PC-9 (cell line): Measurements from ENCODE around the gene ATAD3A. TPM values are rescaled to one million over a fixed set of nuclear protein-coding genes. Genes with fewer than 3 reads are reported as not detected.
"Not testable (repeated sequence)": the region's sequence is repeated elsewhere in the genome, so short reads cannot be mapped to it uniquely, and the experiment has no call there.

ENCODE experiments used
- BruUV-seq: library from RNA; stranded (reverse); fragments of 400-500 nt; replicated peaks from 2 replicates; lab custom pipeline; 2021; lab: Mats Ljungman, UMichigan
- CTCF ChIA-PET: fragments of 300-600 bp; sonication (Branson Sonifier 250); formaldehyde crosslinking; loops from one replicate; lab custom pipeline; 2022; ENCODE audit warnings: antibody characterized with exemption; lab: Charles Lee
- POLR2A ChIA-PET: fragments of 300-600 bp; sonication (Branson Sonifier 250); formaldehyde crosslinking; loops from one replicate; lab custom pipeline; 2022; ENCODE audit warnings: antibody characterized with exemption; ENCODE audit not compliant: unreplicated experiment; lab: Charles Lee
- DNase-seq, 2 experiments: peaks; one replicate each; pipeline versions ENCODE4 v3.0.0 to v3.0.0-alpha.2; 2015 to 2022; ENCODE audit warnings: mixed read lengths in 1 of 2
- H2AFZ ChIP-seq: fragments of 200-600 bp; sonication (generic); 2 replicates; pipeline ENCODE4 v1.8.1; 2017; ENCODE audit warnings: antibody characterized with exemption
- H3F3A ChIP-seq: fragments of 200-600 bp; sonication (generic); 2 replicates; pipeline ENCODE4 v1.8.1; 2017; ENCODE audit warnings: antibody characterized with exemption, mild to moderate bottlenecking, low read depth; ENCODE audit not compliant: insufficient read depth
- H3K27ac ChIP-seq: fragments of 200-600 bp; sonication (generic); 2 replicates; pipeline ENCODE4 v1.6.1; 2016; ENCODE audit warnings: mixed run types
- H3K27me3 ChIP-seq: fragments of 200-600 bp; sonication (generic); 2 replicates; pipeline ENCODE4 v1.6.1; 2016; ENCODE audit warnings: low read depth, mixed run types; ENCODE audit not compliant: insufficient read depth
- H3K36me3 ChIP-seq: fragments of 200-600 bp; sonication (generic); 2 replicates; pipeline ENCODE4 v1.6.1; 2016; ENCODE audit warnings: low read depth, mixed run types
- H3K4me1 ChIP-seq: fragments of 200-600 bp; sonication (generic); replicated peaks from 2 replicates; pipeline ENCODE4 v1.6.1; 2016; ENCODE audit warnings: mixed run types; ENCODE audit not compliant: insufficient read depth
- H3K4me2 ChIP-seq: fragments of 200-600 bp; sonication (generic); 2 replicates; pipeline ENCODE4 v1.6.1; 2017; ENCODE audit warnings: mixed run types
- H3K4me3 ChIP-seq: fragments of 200-600 bp; sonication (generic); 2 replicates; pipeline ENCODE4 v1.6.1; 2016; ENCODE audit warnings: mixed run types
- H3K79me2 ChIP-seq: fragments of 200-600 bp; sonication (generic); 2 replicates; pipeline ENCODE4 v1.6.1; 2017; ENCODE audit warnings: low read depth, mixed run types
- H3K9me2 ChIP-seq: fragments of 200-600 bp; sonication (generic); 2 replicates; pipeline ENCODE4 v1.8.1; 2017; ENCODE audit warnings: mild to moderate bottlenecking; ENCODE audit not compliant: insufficient read depth
- H3K9me3 ChIP-seq: fragments of 200-600 bp; sonication (generic); 2 replicates; pipeline ENCODE4 v1.8.1; 2016; ENCODE audit warnings: low read depth; ENCODE audit not compliant: insufficient read depth
- H4K20me1 ChIP-seq: fragments of 200-600 bp; sonication (generic); 2 replicates; pipeline ENCODE4 v1.8.1; 2017; ENCODE audit not compliant: insufficient read depth
- EZH2 ChIP-seq: fragments of 200-600 bp; sonication (generic); IDR thresholded peaks from 2 replicates; pipeline ENCODE4 v1.8.0; 2017; ENCODE audit warnings: antibody characterized with exemption, low read depth
- intact Hi-C: fragments of 100-400 bp; cut with micrococcal nuclease; formaldehyde crosslinking; loops from one replicate; pipeline ENCODE4 v1.10.0; 2022; ENCODE audit not compliant: unreplicated experiment
- total RNA-seq: library from RNA; stranded (reverse); gene quantifications from 2 replicates; pipeline ENCODE4 v1.2.3, GENCODE V29; 2021
- TF ChIP-seq, protein P1 (sequence below): fragments of 200-600 bp; sonication (generic); conservative IDR thresholded peaks from 2 replicates; pipeline ENCODE4 v1.6.1; 2017; ENCODE audit warnings: mixed run types, antibody characterized with exemption, mild to moderate bottlenecking, moderate library complexity

The ATAD3A gene
- total RNA-seq, 1 experiment from 2014 or later, result 43.6 TPM

DNA sequence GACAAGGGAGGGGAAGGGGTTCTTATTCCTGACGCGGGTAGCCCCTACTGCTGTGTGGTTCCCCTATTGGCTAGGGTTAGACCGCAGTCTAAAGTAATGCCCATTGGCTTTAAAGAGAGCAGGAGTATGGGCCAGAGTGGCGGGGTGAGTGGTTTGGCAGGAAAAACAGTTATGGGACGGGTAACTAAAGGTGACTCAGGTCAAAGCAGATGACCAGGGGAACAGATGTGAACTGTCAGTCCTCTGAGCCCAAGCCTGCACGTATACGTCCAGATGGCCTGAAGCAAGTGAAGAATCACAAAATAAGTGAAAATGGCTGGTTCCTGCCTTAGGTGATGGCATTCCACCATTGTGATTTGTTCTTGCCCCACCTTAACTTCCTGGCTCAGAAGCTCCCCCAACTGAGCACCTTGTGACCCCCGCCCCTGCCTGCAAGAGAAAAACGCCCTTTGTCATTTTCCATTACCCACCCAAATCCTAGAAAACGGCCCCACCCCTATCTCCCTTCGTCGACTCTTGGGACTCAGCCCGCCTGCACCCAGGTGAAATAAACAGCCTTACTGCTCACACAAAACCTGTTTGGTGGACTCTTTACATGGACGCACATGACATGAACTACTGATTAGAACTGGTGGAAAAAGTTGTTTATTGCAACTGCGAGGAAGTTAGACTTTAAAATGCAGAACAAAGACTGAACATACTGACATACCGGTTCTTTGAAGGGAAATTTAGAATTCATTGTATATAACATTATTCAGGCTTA lies 41.2 kb upstream of the ATAD3A start:
- H4K20me1 ChIP-seq, result peaks cover 19% of the 10 kb centered on the region
- peak overlapping the region; percentile 99 for H2AFZ ChIP-seq
- H3K79me2 ChIP-seq, result peaks cover 28% of the 10 kb centered on the region
- no peaks in the 10 kb centered on the region for H3K36me3 ChIP-seq
- H3K9me2 ChIP-seq, result no peaks in the 10 kb centered on the region
- peak; percentile 9 to 54 for DNase-seq
- peaks cover 16% of the 10 kb centered on the region for H3F3A ChIP-seq
- H3K9me3 ChIP-seq, result no peaks in the 10 kb centered on the region
- no TSS peak for BruUV-seq
- POLR2A ChIA-PET, result interaction anchor here (0.6 to 0.7 kb wide), 2 partner anchors 46 to 288 kb away, joined by 4 to 7 read pairs; no protein-coding TSS in a partner anchor
- TF ChIP-seq EZH2, result no peak
- TF ChIP-seq, protein P1, sequence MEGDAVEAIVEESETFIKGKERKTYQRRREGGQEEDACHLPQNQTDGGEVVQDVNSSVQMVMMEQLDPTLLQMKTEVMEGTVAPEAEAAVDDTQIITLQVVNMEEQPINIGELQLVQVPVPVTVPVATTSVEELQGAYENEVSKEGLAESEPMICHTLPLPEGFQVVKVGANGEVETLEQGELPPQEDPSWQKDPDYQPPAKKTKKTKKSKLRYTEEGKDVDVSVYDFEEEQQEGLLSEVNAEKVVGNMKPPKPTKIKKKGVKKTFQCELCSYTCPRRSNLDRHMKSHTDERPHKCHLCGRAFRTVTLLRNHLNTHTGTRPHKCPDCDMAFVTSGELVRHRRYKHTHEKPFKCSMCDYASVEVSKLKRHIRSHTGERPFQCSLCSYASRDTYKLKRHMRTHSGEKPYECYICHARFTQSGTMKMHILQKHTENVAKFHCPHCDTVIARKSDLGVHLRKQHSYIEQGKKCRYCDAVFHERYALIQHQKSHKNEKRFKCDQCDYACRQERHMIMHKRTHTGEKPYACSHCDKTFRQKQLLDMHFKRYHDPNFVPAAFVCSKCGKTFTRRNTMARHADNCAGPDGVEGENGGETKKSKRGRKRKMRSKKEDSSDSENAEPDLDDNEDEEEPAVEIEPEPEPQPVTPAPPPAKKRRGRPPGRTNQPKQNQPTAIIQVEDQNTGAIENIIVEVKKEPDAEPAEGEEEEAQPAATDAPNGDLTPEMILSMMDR, result no peak
- peaks cover 13% of the 10 kb centered on the region; the same call in 1 of the 2 replicates for H3K4me1 ChIP-seq
- intact Hi-C loops, result loop anchor here (1.0 to 2.0 kb wide), 2 partner anchors 9 to 72 kb away; partner anchors contain the start of gene CCNL2
- H3K27me3 ChIP-seq, result no peaks in the 10 kb centered on the region
- H3K4me2 ChIP-seq, result peak overlapping the region; percentile 85
- H3K4me3 ChIP-seq, result peak overlapping the region; percentile 90
- CTCF ChIA-PET, result no interaction called here
- peak overlapping the region; percentile 68 for H3K27ac ChIP-seq

DNA sequence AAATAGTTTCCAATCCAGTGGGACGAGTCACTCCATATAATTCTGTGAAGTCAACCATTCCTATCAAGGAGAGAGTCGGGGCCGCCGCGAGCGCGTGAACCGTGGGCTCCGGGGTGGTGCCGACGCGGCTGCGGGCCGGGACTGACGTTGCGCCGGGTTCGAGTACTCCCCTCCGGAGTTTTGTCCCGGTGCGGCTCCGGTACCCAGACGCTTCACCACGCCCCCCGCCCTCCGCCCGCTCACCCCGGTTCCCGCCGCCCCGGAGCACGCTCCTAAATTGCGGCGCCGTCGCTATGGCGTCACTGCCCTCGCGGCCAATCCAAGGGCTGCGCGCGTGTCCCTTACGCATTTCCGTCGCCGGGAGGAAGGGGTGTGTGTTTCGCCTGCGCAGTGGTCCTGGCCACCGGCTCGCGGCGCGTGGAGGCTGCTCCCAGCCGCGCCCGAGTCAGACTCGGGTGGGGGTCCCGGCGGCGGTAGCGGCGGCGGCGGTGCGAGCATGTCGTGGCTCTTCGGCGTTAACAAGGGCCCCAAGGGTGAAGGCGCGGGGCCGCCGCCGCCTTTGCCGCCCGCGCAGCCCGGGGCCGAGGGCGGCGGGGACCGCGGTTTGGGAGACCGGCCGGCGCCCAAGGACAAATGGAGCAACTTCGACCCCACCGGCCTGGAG lies 40.4 kb upstream of the ATAD3A start, which contains the start of gene ATAD3B:
Gene ATAD3B (plus strand): TSS at position 377 of the 664 bp plus-strand sequence. CDS start 120 bp downstream, at position 497.
- ChIA-PET POLR2A (interaction anchor here (0.7 kb wide), 1 partner anchor 47 kb away, joined by 4 read pairs; no protein-coding TSS in a partner anchor), CTCF (no interaction called here)
- TF ChIP-seq, protein P1, result no peak
- no peak for TF ChIP-seq EZH2
- no peaks in the 10 kb centered on the region for H3K27me3 ChIP-seq
- peak; percentile 79 to 88 for DNase-seq
- H3K27ac ChIP-seq, result peak within 1 kb of the TSS; percentile 68
- H3K4me1 ChIP-seq, result peaks cover 13% of the 10 kb centered on the region; the same call in 1 of the 2 replicates
- no peaks in the 10 kb centered on the region for H3K9me2 ChIP-seq
- BruUV-seq, result TSS peak; percentile 72
- peaks cover 16% of the 10 kb centered on the region for H3F3A ChIP-seq
- peak within 1 kb of the TSS; percentile 99 for H2AFZ ChIP-seq
- H3K4me2 ChIP-seq, result peak within 1 kb of the TSS; percentile 94
- H3K36me3 ChIP-seq, result no peaks in the 10 kb centered on the region
- peak within 1 kb of the TSS; percentile 90 for H3K4me3 ChIP-seq
- H3K79me2 ChIP-seq, result peaks cover 30% of the 10 kb centered on the region
- intact Hi-C loops, result loop anchor here (1.0 to 2.0 kb wide), 2 partner anchors 9 to 73 kb away; partner anchors contain the start of gene CCNL2
- no peaks in the 10 kb centered on the region for H3K9me3 ChIP-seq
- peaks cover 22% of the 10 kb centered on the region for H4K20me1 ChIP-seq

DNA sequence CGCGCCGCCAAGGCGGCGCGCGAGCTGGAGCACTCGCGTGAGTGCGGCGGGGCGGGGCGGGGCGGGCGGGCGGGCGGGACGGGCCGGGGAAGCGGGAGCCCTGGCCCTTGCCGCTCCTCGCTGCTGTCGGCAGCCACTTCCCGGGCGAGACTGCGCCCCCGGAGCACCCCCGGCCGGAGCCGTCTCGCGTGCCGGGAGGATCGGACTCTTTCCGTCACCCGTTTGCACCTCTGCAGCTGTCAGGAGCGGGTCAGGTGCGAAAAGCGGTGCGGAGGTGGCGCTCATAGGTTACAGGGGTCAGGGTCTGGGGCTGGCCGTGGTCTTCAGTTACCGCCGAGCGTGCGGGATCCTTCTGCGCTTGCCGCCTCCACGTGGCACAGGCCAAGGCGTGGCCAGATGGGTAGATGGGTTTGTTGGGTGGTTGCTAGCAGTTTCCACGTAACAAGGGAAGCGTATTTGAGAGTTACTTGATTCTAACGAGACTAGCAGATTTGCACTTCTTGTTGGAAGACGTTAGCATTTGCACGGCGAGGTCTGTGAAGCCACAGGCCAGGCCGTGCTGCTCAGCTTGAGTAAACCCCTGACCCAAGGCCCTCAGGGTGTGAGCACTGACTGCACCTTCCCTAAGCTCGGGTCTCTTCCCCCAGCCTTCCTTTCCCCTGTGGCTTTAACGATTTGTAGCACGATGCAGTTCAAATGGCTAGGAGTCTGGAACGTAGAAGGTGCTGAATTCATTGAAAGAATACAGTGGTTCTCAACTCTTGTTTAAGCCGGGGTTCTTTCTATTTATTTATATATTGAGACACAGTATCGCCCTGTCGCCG lies 39.7 kb upstream of the ATAD3A start:
- H3K36me3 ChIP-seq, H3K27ac ChIP-seq, H3K27me3 ChIP-seq, H3K9me2 ChIP-seq, H2AFZ ChIP-seq, intact Hi-C loops, POLR2A ChIA-PET, DNase-seq, H3K9me3 ChIP-seq, CTCF ChIA-PET: not testable (repeated sequence)
- TSS peak; percentile 53 for BruUV-seq
- Histone ChIP-seq H3K4me1 (peaks cover 13% of the 10 kb centered on the region; the same call in 1 of the 2 replicates), H3K79me2 (peaks cover 38% of the 10 kb centered on the region), H3K4me2 (peak overlapping the region; percentile 94), H4K20me1 (peaks cover 27% of the 10 kb centered on the region), H3F3A (peaks cover 16% of the 10 kb centered on the region), H3K4me3 (peak overlapping the region; percentile 82)

GRCh38 chr1:1476011-1476410 lies 36.0 kb upstream of the ATAD3A start:
- peaks cover 43% of the 10 kb centered on the region for H3K79me2 ChIP-seq

More at GRCh38 chr1:1476011-1476410, 36.0 kb upstream of the ATAD3A start:
- H2AFZ ChIP-seq, H3K9me2 ChIP-seq, H3F3A ChIP-seq, CTCF ChIA-PET, H3K27me3 ChIP-seq, H3K36me3 ChIP-seq, intact Hi-C loops, H3K9me3 ChIP-seq, H3K27ac ChIP-seq, H3K4me1 ChIP-seq, BruUV-seq, DNase-seq, H3K4me2 ChIP-seq, H3K4me3 ChIP-seq, POLR2A ChIA-PET: not testable (repeated sequence)
- H4K20me1 ChIP-seq, result peaks cover 27% of the 10 kb centered on the region
